ENCODE results near the gene TRPC4AP. TPM values are rescaled to one million over a fixed set of nuclear protein-coding genes. Genes with fewer than 3 reads are reported as not detected.

The TRPC4AP gene
- total RNA-seq, 1 donor from 2014 or later: 53.9 TPM

DNA sequence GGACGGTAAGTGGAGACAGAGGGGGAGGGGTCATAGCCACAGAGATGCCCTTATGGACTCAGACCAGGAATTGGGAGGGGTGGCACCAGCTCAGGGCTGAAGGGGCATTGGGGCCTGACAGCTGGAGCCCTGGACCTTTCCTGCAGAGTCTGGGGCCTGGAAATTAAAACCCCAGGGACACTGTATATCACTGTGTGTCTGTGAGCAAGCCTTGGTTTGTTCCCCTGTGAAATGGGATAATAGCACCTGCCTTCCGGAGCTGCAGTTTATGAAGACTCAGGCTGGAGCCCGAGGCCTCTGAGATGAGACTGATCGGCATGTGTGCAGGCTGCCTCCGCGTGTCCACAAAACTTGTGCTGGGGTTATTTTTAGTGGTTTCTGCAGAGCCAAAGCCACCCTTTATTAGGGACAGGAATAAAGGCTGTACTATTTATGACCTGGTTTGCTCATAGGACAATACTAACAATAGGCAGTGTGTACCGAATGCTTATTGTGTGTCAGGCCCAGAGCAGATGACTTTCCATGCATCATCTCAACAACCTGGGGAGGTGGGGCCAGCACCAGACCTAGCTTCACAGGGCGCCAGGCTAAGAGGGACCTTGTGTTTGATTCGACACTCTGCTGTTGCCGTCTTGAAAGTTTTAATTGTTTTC lies 114.4 kb downstream of the TRPC4AP start:
- no peaks in the 10 kb centered on the region for H3K36me3 Mint-ChIP-seq (ENCODE audit: low read depth)
- no peaks in the 10 kb centered on the region for H3K9me3 Mint-ChIP-seq
- H3K4me1 Mint-ChIP-seq (ENCODE audit: low read depth): no peaks in the 10 kb centered on the region
- H3K4me3 Mint-ChIP-seq: no peak overlapping the region
- DNase-seq (ENCODE audit: low spot score): no peak
- no peak overlapping the region for H3K27ac Mint-ChIP-seq
- peaks cover 3% of the 10 kb centered on the region for H3K27me3 Mint-ChIP-seq (ENCODE audit: insufficient read depth)
- intact Hi-C loops (cut with micrococcal nuclease): no loop called here

DNA sequence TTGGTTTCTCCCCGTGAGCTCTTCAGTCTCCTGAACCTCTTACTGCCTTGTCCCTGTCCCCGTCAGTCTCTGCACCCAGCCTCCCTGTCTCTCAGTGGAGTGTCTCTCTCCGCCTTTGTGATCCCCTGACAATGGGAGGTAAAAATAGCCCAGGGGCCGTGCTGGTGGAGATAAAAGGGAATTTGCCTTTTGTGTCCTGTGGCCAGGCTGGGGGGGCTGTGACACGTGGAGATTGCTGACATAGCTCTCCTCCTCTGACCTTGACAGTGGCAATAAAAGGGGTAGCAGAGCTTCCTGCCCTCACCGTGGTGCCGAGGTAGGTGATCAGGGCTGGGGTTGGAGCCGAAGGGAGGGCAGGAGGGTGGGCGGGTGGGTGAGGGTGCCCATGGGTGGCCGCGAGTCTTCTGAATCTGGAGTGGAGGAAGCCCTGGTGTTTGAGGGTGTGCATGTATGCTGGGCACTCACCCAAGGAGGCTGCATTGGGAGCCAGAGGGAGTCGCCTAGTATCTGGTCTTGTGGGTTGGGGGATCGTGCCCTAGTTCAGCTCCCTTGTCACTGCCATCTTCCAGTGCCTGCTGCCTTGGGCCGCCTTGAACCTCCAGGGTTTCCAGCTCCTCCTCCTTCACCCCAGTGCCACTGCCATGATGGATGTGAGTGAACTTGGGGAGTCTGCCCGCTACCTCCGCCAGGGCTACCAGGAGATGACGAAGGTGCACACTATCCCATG lies 115.1 kb downstream of the TRPC4AP start:
- H3K36me3 Mint-ChIP-seq (ENCODE audit: low read depth): no peaks in the 10 kb centered on the region
- no peaks in the 10 kb centered on the region for H3K4me1 Mint-ChIP-seq (ENCODE audit: low read depth)
- H3K9me3 Mint-ChIP-seq: no peaks in the 10 kb centered on the region
- peaks cover 3% of the 10 kb centered on the region for H3K27me3 Mint-ChIP-seq (ENCODE audit: insufficient read depth)
- no peak for DNase-seq (ENCODE audit: low spot score)
- intact Hi-C loops (cut with micrococcal nuclease): no loop called here
- H3K27ac Mint-ChIP-seq: no peak overlapping the region
- no peak overlapping the region for H3K4me3 Mint-ChIP-seq

DNA sequence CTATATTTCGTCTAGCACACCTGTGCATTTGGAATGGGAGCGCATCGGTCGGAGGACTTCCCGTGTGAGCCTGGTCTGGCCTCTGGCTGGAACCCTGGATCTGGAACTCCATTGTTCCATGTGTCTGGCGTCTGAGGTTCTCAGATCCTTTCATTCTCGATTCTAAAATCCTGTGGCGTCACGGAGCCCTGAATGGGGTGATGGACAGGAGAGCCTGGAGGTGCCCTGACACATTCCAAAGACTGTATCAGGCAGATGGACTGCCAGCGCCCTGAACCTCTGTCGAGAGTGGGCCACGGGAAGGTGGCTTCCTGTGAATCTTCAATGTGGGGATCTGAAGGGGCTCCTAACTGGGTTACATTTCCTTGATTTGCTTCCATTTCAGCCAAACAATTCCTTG lies 116.3 kb downstream of the TRPC4AP start:
- no peak overlapping the region for H3K4me3 Mint-ChIP-seq
- H3K4me1 Mint-ChIP-seq (ENCODE audit: low read depth): no peaks in the 10 kb centered on the region
- H3K36me3 Mint-ChIP-seq (ENCODE audit: low read depth): no peaks in the 10 kb centered on the region
- no peak for DNase-seq (ENCODE audit: low spot score)
- intact Hi-C loops (cut with micrococcal nuclease): no loop called here
- peaks cover 3% of the 10 kb centered on the region for H3K27me3 Mint-ChIP-seq (ENCODE audit: insufficient read depth)
- no peak overlapping the region for H3K27ac Mint-ChIP-seq
- H3K9me3 Mint-ChIP-seq: no peaks in the 10 kb centered on the region

DNA sequence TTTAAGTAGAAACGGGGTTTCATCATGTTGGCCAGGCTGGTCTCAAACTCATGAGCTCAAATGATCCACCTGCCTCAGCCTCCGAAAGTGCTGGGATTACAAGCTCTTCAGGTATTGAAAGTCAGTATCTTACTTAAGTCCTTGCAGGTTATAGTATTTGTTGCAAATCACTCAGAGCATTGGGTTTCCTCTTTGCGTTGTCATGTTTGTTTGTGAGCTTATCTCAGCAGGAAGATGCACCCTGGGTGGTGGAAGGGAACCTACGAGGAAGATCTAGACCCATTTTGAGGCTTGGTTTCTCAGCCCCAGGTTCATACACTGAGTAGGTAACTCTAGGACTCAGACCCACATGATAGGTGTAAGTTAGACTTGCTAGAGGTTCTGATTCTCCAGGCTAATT lies 118.4 kb downstream of the TRPC4AP start:
- Mint-ChIP-seq H3K27ac (no peak overlapping the region), H3K9me3 (no peaks in the 10 kb centered on the region), H3K36me3 (ENCODE audit: low read depth) (no peaks in the 10 kb centered on the region), H3K4me3 (no peak overlapping the region), H3K4me1 (ENCODE audit: low read depth) (no peaks in the 10 kb centered on the region), H3K27me3 (ENCODE audit: insufficient read depth) (peaks cover 3% of the 10 kb centered on the region)
- no peak for DNase-seq (ENCODE audit: low spot score)
- intact Hi-C loops (cut with micrococcal nuclease): no loop called here

DNA sequence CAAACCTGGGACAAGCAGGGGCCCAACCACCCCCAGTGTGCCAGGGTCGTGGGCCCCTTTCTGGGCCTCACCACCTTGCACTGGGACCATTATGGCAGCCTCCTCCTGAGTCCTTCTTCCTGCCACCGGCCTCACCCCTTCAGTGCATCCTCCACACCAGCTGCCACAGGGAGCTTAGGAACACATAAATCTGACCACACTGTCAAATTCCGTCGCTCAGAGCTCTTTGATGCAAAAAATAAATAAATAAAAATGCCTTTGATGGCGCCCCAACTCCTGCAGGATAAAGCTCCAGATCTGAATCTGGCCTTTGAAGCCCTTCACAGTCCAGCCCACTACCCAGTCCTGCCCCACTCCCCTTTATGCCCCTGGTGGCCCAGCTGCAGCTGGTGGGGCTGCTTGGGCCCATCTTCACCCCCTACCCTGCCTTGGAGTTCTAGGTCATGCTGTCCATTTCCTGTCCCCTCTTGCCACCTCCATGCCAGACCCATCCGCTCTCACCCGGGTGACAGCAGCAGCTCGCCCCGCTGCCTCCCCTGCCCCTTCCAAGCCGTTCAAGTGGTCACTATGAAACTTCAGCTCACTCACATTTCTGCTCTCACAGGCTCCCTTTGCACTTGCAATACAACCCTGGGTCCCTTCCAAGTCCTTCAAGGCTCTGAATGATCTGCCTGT lies 120.9 kb downstream of the TRPC4AP start:
- Mint-ChIP-seq H3K4me1 (ENCODE audit: low read depth) (no peaks in the 10 kb centered on the region), H3K4me3 (no peak overlapping the region), H3K27ac (no peak overlapping the region), H3K9me3 (no peaks in the 10 kb centered on the region), H3K27me3 (ENCODE audit: insufficient read depth) (peaks cover 3% of the 10 kb centered on the region), H3K36me3 (ENCODE audit: low read depth) (no peaks in the 10 kb centered on the region)
- intact Hi-C loops (cut with micrococcal nuclease): no loop called here
- no peak for DNase-seq (ENCODE audit: low spot score)

DNA sequence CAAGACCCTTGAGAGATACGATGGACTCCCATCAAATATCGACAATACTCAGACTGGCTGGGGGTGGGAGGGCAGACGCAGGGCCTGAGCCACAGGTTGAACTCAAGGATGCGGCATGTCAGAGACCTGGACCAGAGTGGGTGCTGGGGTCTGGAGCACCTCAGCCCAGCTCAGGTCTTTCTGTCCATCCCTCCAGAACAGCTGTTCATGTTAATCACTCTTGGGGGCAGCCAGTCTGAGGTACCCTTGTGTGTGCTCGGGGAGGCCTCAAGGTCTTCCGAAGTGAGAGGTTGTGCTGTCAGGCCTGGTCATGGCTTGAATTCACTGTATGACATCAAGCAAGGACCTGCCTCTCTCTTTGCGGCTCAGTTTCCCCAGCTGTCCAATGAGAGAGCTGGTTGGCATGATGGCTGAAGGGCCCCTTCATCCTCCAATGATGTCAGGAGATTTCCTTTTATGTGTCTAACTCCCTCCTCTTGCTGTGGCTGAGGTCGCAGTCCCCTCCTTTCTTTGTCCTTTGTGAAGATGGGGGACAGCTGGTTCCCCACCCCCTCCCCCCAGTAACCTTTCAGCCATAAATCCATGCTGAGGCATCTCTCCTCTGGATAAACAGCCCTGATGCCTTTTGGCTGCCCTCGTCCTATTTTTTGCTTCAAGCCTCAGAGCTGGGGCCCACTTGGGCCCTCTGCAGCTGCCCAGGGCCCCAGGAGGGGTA lies 121.6 kb downstream of the TRPC4AP start:
- no peak overlapping the region for H3K27ac Mint-ChIP-seq
- H3K36me3 Mint-ChIP-seq (ENCODE audit: low read depth): no peaks in the 10 kb centered on the region
- H3K4me1 Mint-ChIP-seq (ENCODE audit: low read depth): no peaks in the 10 kb centered on the region
- H3K27me3 Mint-ChIP-seq (ENCODE audit: insufficient read depth): no peaks in the 10 kb centered on the region
- H3K4me3 Mint-ChIP-seq: no peak overlapping the region
- no peaks in the 10 kb centered on the region for H3K9me3 Mint-ChIP-seq
- no peak for DNase-seq (ENCODE audit: low spot score)
- intact Hi-C loops (cut with micrococcal nuclease): no loop called here

DNA sequence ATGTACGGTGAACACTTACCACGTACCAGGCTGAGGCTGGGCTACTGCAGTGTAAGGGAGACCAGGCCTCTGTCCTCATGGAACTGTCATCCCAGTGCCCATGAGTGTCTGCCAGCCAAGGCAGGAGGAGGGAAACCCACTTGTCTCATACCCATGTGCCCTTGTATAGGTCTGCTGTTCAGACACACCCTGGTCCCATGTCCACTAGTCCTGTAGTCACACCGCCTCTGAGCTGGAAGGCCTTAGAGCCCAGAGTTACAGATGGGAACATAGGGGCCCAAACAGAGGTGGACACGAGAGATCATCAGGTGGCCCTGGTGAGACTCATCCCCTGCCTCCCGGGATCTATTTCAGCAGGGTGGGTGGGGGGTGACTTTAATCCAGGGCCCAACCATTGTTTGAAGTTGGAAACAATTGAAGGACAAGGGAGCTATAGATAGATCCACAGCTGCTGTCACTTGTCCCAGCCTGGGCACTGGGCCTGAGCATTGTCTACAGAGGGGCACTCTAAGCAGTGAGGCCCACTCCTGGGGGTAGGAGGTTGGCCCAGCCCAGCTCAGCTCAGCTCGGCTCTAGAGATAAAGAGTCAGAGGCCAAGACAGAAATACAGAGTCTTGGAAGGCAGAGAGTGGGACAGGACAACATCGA lies 122.3 kb downstream of the TRPC4AP start:
- Mint-ChIP-seq H3K4me3 (no peak overlapping the region), H3K36me3 (ENCODE audit: low read depth) (no peaks in the 10 kb centered on the region), H3K9me3 (no peaks in the 10 kb centered on the region), H3K4me1 (ENCODE audit: low read depth) (no peaks in the 10 kb centered on the region), H3K27me3 (ENCODE audit: insufficient read depth) (no peaks in the 10 kb centered on the region), H3K27ac (no peak overlapping the region)
- intact Hi-C loops (cut with micrococcal nuclease): no loop called here
- no peak for DNase-seq (ENCODE audit: low spot score)

DNA sequence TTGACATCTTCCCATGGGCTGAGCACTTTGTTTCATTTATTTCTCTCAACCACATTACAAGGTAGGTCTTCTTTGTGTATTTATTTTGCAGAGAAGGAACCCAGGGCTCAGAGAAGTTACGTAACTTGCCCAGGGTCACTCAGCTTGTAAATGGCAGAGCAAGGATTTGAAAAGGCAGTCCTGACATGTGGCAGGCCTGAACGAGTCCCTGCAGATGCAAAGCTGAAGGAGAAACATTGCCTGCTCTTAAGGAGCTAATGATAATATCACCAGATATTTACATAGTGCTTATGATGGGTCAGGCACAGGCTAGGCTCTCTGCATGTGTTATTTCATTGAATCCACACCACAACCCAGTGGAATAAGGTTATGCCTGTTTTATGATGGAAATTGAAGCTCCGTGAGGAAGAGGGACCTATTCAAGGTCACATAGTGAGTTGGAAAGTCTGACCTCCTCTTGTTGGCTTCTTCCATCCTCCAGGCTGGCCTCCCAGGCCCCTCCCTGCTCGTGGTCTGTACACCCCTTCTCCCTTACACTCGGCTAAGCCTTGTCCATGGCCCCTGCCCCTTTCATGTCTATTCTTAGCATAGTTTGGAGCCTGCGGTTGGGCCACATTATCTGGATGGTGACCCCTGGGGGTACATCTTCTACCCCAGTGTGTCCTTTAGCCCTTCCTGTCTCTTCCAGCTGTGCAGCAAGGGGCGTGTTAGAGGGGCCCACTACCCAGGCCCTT lies 124.4 kb downstream of the TRPC4AP start:
- Mint-ChIP-seq H3K27me3 (ENCODE audit: insufficient read depth) (peaks cover 11% of the 10 kb centered on the region), H3K9me3 (no peaks in the 10 kb centered on the region), H3K27ac (no peak overlapping the region), H3K36me3 (ENCODE audit: low read depth) (no peaks in the 10 kb centered on the region), H3K4me1 (ENCODE audit: low read depth) (no peaks in the 10 kb centered on the region), H3K4me3 (no peak overlapping the region)
- no peak for DNase-seq (ENCODE audit: low spot score)
- intact Hi-C loops (cut with micrococcal nuclease): no loop called here

DNA sequence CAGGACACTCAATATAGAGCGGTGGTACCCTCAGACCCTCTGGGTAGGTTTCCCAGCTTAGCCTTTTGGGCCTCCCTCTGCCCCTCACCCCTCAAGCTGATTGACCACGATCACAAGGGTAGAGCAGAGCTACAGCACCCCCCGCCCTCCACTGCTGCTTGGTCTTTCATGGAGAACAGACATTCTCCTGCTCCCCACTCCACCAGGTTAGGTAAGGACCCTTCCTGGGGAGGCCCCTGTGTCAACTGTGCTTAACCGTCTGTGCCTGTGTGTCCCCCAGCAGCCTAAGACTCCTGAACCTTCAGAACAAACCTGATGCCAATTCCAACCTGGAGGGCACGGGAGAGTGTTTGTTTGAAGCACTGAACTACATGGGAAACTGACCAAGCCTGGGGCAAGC lies 125.2 kb downstream of the TRPC4AP start:
- Mint-ChIP-seq H3K4me1 (ENCODE audit: low read depth) (no peaks in the 10 kb centered on the region), H3K27me3 (ENCODE audit: insufficient read depth) (peaks cover 13% of the 10 kb centered on the region), H3K4me3 (no peak overlapping the region), H3K27ac (no peak overlapping the region), H3K9me3 (no peaks in the 10 kb centered on the region), H3K36me3 (ENCODE audit: low read depth) (no peaks in the 10 kb centered on the region)
- DNase-seq (ENCODE audit: low spot score): no peak
- intact Hi-C loops (cut with micrococcal nuclease): no loop called here

DNA sequence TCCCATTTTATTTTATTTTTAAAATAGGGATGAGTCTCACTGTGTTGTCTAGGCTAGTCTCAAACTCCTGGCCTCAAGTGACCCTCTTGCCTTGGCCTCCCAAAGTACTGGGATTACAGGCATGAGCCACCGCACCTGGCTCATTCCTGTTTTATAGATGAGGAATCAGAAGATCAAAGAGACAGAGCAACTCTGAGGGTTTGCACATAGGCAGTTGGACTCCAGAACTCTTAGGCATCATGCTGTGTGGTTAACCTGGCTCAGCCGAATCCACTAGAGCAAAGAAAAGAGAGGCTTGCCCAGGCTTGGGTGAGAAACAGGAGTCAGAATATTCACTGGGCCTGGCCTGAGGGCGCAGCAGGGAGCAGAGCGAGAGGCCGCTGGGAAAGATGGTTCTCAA lies 127.6 kb downstream of the TRPC4AP start:
- intact Hi-C loops (cut with micrococcal nuclease): no loop called here
- H3K36me3 Mint-ChIP-seq (ENCODE audit: low read depth): no peaks in the 10 kb centered on the region
- no peak for DNase-seq (ENCODE audit: low spot score)
- peaks cover 6% of the 10 kb centered on the region for H3K4me1 Mint-ChIP-seq (ENCODE audit: low read depth)
- H3K27me3 Mint-ChIP-seq (ENCODE audit: insufficient read depth): peaks cover 13% of the 10 kb centered on the region
- H3K9me3 Mint-ChIP-seq: no peaks in the 10 kb centered on the region
- H3K4me3 Mint-ChIP-seq: no peak overlapping the region
- no peak overlapping the region for H3K27ac Mint-ChIP-seq

DNA sequence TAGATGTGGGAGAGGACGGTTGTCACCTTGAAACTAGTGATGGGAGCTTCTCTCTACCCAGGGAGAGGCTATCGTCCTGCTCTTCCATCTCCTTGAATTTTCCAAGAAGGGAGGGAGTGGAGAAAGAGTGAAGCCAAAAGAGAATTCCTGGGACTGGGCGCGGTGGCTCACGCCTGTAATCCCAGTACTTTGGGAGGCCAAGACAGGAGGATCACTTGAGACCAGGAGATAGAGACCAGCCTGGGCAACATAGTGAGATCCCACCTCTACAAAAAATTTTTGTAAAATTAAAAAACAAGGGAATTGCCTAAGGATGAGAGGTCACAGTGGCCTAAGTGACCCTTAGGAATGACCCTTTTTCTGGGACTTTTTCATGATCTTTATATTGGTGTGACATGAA lies 128.1 kb downstream of the TRPC4AP start:
- Mint-ChIP-seq H3K4me1 (ENCODE audit: low read depth) (peaks cover 6% of the 10 kb centered on the region), H3K27me3 (ENCODE audit: insufficient read depth) (peaks cover 16% of the 10 kb centered on the region), H3K9me3 (no peaks in the 10 kb centered on the region), H3K36me3 (ENCODE audit: low read depth) (no peaks in the 10 kb centered on the region), H3K4me3 (no peak overlapping the region), H3K27ac (no peak overlapping the region)
- intact Hi-C loops (cut with micrococcal nuclease): no loop called here
- DNase-seq (ENCODE audit: low spot score): no peak
